GM21717 (cell line): Measurements from ENCODE around the gene LDLRAD3.

Experiments
- ATAC-seq: cut with Tn5 transposase; IDR thresholded peaks from one replicate; pipeline ENCODE4 v1.9.1; 2021; ENCODE audit warnings: mild to moderate bottlenecking, moderate library complexity; ENCODE audit not compliant: unreplicated experiment

Gene LDLRAD3

DNA sequence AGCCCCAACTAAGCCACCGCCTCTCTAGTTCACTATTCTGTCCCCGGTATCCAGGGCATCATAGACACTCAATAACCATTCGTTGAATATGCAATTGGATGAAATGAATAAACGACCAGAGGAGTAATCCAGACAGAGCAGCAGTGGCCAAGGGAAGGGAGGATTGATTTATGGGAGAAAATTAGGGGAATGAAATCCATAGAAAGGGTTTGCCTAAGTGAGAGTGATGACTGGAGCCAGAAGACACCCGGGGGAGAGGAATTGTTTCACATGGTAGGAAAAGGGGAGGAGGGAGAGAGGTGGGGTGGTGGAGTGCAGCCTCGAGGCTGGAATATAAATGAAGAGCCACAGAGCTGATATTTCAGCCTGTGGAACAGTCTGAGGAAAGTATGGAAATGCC, 177.2 kb downstream of the LDLRAD3 start:
- no peak for ATAC-seq

DNA sequence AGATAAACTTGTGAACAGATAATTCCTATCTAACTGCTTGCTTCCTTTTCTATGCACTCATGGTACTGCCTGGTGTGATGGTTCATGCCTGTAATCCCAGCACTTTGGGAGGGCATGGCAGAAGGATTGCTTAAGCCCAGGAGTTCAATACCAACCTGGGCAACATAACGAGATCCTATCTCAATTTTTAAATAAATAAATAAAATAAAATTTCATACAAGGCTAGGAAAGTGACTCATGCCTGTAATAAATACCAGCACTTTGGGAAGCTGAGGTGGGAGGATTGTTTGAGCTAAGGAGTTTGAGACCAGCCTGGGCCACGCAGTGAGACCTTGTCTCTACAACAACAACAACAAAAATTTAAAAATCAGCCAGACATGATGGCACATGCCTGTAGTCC, 178.8 kb downstream of the LDLRAD3 start:
- ATAC-seq = no peak

DNA sequence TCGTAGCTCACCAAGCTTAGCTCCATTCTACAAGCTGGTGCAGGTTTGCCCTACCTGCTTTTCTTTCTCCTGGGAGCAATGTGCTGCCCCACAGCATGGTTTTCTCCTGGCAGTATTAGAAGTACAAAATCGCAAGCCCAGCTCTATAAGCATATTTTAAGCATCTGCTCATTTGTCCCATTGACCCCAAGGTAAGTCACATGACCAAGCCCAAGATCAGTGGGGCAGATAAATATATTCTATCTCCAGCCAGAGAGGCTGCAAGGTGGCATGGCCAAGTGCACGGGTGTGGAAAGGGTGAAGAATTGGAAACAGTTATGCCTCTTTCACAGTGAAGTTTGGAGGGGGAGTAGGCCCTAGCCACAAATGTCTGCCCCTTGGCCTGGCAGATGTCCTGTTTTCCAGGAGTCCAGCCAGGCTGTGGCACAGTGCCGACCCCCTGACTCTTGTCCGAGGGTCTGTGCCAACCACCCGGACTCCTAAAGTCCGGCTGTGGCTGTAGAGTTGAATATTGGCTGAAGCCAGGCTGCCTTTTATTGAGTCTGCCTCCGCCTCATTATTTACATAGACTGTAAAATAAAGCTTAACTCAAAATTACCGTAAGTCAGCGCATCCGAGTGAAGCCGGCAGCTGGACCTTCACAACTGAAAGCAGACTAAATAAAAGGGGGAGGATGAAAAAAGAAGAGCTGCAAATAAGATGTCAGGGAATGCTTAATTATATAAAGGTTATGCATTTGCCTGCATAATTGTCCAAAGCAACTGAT, 179.7 kb downstream of the LDLRAD3 start:
- no peak for ATAC-seq

DNA sequence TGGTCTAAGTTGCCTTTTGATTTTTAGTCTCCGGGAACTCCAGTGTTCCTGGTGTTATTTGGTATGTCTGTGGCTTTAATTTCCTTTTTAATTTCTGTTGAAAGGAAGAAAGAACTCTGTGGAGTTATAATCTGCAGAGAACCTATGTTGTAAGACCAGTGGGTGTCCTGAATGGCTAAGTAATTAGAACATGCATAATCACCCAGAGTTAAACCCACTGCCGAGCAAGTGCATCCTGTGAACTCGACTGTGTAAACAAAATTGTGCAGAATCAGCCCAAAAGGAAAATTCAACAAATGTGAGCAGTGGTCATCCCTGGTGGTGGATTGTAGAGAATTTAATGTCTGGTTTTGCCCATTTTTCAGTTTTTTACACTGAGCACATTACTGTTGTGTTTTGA, 182.8 kb downstream of the LDLRAD3 start:
- no peak for ATAC-seq

DNA sequence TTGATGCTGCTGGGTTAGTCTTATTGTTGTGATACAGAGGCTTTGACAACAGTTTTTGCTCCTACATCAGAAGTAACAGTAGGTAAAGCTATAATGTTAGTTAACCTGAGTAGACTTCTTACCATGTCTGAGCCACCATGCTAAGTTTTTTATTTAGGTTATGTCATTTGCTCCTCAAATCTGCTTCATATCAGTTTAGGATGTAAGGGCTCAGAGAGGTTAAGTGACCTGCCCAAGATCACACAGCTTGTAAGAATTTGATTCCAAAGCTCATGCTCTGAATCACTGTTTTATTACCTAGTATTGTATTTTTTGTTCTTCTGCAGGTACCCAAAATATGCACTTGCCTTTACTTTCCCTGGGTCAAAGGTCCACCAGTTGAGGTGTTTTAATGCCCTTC, 183.7 kb downstream of the LDLRAD3 start:
- no peak for ATAC-seq

DNA sequence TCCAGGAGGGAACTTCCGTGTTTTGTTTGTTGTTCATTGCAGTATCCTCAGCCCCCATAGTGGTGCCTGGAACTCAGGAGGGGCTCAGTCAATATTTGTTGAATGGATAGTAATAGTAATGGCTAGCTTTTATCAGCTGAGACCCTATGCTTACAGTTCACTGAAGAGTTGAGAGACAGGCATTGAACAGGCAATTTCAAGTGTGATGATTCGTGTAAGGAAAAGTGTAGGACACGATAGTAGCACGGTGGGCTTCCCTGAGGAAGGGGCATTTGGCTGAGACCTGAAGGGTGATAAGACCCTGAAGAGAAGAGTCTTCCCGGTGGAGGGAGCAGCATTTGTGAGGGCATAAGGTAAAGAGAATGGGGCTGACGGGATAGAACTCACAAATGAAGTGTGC, 186.1 kb downstream of the LDLRAD3 start:
- no peak for ATAC-seq

DNA sequence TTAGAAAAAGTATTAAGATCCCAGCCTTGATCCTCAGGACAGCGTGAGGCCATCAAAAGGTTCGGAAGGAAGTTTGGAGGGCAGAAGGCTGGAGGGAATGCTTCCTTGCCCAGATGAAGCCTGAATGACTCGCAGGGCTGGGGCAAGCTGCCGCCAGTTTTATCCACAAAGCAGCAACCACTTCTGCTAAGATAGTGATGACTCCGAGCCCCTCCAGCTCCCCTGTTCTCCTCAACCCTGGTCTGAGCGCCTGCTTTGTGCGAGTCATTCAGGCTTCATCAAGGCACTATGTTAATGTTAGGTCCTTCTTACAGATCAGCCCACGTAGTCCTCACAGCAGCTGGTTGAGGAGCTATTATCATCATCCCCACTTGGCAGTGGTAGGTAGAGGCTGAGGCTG, 186.5 kb downstream of the LDLRAD3 start:
- no peak for ATAC-seq

DNA sequence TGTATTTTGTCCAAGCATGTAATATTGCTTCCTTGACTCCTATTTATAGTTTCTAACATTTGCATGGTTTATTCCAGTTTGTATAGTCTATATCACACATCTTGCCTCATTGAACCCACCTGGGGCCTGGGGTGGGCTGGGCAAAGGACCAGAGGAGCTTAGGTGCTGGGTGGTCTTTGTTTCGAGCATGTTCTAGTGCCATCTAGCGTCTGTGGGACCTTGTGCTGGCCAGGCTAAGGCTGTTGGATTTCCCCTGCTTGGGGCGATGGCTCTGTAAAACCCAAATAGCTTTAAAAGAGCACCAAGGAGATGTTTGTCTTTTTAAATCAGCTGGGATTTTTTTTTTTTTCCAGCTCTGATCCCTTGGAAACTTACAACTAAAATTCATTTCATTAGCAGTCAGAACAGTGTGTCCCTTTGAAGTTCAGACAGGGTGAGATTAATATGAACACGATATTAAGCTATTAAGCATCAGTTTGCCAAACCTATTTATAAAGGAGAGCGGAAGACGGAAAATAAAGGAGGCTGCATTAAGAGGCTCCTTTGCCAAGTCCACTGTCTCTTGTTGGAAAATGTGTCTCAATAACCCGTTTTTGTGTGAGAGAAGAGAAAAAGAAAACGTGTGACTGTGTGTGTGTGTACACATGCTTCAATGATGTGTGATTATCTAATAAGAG, 188.0 kb downstream of the LDLRAD3 start:
- ATAC-seq = no peak

DNA sequence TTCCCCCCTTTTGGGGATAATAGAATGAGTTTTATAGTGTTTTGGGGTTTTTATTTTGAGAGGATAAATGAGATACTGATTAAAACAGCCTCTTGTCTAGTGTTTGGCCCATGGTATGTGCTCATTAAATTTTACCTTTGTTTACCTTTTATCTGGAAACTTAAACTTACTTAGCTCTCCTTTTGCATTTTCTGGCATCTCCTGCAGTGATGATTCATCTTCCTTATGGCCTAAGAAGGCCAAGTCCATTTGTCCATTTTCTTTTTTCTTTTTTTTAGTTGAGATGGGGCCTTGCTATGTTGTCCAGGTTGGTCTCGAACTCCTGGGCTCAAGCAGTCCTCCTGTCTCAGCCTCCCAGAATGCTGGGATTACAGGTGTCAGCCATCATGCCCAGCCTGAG, 189.1 kb downstream of the LDLRAD3 start:
- no peak for ATAC-seq

DNA sequence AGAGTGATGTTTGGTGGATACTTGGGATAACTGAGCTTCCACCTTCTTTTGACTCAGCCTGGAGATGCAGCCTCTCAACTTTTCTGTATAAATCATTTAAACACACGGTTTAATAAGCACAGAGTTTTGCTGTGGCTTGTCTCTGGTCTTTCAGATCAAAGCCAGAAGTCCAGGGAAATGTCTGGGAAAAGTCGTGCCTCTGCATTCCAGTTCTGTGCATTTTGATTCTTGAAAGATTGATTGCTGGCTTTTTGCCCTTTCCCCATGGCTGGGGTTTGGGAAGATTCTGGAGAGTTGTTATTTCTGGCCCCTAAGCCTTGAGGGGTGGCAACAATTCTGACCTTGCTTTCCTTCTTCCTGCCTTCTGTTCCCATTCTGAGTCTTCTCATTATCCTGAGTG, 191.2 kb downstream of the LDLRAD3 start:
- ATAC-seq = no peak

DNA sequence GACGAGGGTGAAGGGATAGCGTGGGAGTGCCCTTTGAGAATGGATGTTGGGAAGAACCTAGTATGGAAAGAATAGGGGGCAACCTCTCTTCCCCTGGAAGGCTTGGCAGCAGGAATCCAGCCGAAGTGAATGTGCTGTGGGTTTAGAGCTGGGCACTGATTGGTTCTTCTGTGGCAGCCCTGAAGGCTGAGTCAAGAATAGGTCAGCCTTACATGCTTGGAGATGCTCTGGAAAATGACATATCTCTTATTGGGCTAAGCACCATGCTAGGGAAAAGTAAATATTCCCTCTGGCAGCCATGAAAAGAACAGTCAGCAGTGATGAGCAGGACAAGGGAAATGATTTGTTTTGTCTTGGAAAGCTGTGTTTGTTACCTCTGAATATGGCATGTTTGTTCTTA, 195.9 kb downstream of the LDLRAD3 start:
- ATAC-seq = no peak

DNA sequence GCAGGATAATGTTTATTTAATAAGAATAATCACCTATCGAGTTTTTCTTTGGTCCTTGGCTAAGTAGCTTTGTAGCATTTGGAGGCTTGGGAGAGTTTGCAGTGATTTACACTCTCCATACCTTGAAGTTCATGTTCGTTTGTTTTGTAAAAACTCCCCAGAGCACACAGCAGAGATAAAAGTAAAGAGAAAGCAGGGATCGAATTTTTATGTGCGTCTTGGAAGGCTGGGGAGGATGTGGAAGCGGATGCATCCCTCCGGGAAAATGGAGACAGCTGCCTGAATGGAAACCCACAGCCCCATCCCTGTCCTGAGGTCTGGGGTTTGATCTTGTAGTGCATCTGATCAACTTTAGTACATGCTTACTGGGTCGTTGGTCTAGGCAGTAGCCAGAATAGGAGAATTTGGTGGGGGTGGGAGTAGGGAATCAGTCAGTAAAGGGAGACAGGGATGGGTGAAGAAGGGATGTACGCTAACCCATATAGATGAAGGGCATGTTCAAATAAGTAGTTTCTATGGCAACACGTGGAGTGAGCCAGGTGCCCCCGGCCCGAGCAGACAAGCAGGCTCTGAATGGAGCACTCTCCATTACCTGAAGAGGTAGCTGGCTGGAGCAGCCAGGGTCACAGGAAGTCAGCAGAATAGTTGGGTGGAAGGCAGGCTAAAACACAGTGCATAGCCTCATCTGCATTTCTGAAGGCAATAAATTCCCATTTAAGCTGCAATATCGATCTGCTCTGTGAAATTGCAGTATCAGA, 197.5 kb downstream of the LDLRAD3 start:
- ATAC-seq = no peak

DNA sequence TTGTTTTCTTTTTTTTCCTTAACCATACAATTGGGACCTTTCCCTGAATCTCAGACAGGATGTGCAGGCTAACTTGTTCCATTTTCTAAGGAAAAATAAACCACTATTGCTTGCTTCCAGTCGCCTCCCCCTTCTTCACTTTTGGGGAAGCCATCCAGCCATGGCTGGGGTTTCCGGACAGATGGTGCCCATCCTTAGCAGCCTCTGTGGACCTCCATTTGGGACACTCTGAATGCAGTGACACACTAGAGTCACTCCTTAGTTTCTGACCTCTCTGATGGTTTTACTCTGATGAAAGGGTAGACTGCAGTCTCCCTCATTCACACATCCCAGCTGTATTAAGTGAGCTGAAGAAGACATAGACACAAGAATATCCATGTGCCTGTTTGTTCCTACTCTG, 198.1 kb downstream of the LDLRAD3 start:
- ATAC-seq = no peak

DNA sequence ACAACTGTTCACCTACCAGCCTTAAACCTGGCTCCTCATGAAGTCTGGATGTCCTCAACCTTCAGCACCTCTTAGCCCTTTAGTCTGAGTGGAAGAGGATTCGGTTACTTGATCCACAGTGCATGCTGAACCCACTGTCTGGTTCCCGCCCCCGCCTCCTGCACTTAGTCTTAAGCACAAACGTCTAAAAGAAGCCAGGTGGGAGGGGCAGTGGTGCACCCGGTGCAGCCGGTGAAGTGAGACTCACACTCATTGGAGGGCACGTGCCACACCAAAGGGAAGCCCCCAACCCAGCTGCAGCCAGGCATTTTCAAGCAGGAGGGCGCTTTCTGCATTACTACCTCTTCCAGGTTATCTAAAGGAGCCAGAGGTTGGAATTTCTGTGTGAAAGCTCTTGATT, 198.6 kb downstream of the LDLRAD3 start:
- no peak for ATAC-seq

DNA sequence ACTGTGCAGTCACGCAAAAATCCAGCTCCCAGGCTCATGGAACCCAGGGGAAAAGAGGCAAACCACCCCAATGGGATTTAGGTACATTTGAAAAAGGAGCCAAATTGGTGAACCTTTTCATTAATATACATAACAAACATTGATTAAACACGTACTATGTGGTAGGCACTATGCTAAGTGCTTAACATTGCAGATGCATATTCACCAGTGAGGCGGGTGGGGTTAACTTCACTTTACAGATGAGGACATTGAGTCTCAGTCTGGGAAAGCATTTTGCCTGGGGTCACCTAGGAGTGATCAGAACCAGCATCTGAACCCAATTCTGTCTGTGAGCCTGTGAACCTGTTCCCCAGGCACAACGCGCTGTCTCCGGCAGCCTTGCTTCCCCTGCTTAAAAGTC, 199.0 kb downstream of the LDLRAD3 start:
- ATAC-seq = no peak

DNA sequence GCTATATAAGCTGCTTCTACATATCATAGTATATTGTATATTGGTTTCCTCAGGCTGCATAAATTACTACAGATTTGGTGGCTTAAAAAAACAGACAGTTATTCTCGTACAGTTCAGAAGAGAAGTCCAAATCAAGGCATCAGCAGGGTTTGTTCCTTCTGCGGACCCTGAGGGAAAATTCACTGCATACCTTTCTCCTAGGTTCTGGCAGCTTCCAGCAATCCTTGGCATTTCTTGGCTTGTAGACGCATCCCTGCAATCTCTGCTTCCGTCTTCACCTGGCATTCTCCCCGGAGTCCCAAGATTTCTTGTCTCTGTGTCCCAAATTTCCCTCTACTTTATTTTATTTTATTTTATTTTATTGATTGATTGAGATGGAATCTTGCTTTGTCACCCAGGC, 202.6 kb downstream of the LDLRAD3 start:
- no peak for ATAC-seq

DNA sequence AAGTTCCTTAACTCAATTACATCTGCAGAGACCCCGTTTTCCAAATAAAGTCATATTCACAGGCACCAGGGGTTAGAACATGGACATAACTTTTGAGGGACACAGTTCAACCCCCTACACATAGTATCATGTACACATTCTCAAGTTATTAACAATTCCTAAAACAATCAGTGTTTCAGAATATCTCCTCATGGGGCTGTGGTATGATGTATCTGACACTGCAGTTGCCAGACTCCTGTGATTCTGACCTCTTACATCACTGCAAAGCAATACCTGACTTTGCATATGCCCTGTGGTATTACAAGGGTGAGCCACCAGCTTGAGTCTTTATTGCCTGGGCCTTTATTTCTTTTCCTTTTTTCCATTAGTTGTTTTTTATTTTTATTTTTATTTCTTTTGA, 203.6 kb downstream of the LDLRAD3 start:
- no peak for ATAC-seq

DNA sequence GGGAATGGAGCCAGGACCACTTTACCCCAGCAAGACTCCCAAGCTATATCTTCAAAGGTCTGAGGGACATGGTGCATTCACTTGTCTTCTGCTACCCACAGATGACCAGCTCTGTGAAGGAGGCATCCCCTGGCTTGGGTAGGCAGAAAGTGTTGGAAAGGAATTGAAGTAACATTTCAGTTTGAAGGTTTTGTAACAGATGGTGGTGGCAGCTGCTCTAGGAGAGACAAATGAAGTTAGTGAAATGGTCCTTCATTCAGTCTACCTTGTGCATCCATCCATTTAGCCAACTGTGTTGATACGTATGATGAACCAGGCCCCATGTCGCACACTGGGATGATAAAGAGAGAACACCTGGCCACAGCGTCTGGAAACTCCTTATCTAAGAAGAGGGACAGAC, 204.8 kb downstream of the LDLRAD3 start:
- ATAC-seq = no peak

DNA sequence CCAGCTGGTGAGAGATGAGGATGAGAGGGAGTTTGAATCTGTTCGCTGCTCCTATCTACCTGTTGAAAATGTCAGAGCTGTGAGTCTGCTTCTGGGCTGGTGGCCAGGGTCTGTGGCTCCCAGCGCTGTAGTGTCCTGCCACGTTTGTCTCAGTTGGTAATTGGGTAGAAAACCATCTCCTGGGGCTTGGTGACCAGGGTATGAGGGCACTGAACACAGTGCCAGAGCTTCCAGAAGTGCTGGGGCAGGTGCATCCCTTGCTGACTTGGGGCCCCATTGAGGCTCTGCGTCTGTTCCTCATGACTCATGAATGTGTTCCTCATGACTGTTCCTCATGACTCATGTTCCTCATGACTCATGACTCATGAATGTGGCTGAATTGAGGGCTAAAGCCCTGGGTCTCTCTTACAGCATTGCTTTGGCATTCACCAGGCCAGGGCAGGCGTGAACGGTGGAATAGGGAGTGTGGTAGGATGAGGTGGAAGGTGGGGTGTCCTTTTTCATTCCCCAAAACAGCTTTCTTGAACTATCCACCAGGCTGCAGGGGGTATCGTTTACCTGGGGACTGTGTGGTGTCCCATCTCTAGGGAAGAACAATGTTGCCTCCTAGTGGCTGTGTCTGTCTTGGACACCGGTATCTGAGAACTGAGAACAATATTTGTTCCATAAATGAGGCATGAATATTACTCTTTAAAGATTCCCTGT, 205.8 kb downstream of the LDLRAD3 start:
- ATAC-seq = peak; percentile 85

DNA sequence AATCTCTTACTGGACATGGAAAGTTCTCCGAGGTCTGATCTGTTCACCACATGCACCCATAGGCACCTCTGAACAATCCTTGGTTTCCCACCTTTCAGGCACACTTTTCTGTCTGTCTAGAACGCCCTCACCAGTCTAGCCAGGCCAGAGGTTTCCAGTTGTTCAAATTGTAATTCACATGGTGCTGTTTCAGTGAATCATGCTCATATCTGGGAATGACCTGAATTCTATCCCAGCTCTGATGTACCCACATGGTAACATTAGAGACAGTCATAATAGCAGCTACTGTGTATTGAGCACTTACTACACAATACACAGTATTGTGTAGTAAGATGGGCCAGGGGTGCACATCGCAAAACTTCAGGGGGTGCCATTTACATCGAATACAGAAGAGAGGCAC, 207.1 kb downstream of the LDLRAD3 start:
- ATAC-seq = no peak

DNA sequence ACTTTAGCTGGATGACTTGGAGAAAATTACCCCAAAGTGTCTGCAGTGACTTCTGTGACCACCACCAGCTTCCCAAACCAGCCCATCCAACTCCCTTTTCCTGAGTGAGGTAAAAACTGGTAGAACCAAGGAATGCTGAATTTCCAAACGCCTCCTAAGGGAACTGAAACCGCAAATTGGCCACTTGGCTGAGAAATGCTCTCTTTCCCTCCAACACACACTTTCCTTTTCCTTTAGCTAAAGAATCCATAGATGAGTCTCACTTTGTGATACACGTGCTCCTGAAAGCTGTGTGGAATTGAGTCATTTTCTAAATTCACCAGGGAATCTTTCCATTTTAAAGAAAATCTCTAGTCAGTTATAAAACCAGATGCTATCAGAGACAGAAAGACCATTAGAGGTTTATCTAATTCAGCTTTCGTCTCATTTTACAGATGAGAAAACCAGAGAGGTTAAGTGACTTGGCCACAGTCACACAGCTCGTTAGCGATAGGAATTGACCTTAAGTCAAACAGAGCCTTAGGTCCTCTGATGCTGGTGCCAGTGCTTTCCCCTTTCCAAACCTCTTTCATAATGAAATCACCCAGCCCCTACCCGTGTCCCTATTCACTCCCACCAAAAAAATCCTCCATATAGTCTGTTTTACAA, 208.2 kb downstream of the LDLRAD3 start:
- ATAC-seq = no peak
